ENCODE measurements around the gene FMO1. TPM values are rescaled to one million over a fixed set of nuclear protein-coding genes. Genes with fewer than 3 reads are reported as not detected.

FMO1 gene
- total and polyA plus RNA-seq, 2 donors (not counting 1 experiment from before 2014, with no cell fraction given), result 0.48 TPM; not detected in 1

GRCh38 chr1:171220581-171221054 lies 27.7 kb upstream of the FMO1 start:
- WGBS (ENCODE audit: insufficient coverage), result 86% methylated on average over 3 of the region's 11 CpGs
- intact Hi-C loops (cut with micrococcal nuclease), result no loop called here
- ATAC-seq (ENCODE audit: low read depth) (no peak), DNase-seq (no peak)
- peaks cover 3% of the 10 kb centered on the region for H3K4me1 Mint-ChIP-seq
- Histone ChIP-seq H3K27me3 (replicated peaks in 1 of 4; ENCODE audit: control extremely low read depth in 1 of 4, control insufficient read depth in 3 of 4, insufficient read depth in 4 of 4, low read length in 3 of 4) (no peaks in the 10 kb centered on the region), H4K20me1 (ENCODE audit: control insufficient read depth, insufficient read depth, low read length, poor library complexity, severe bottlenecking) (no peaks in the 10 kb centered on the region), H3K36me3 (replicated peaks in 1 of 2; ENCODE audit: control extremely low read depth in 1 of 2, control insufficient read depth in 1 of 2, extremely low read depth in 1 of 2, insufficient read depth in 2 of 2, low read length in 1 of 2) (no peaks in the 10 kb centered on the region), H3K79me2 (ENCODE audit: control insufficient read depth, insufficient read depth, low read length) (no peaks in the 10 kb centered on the region), H3K4me2 (replicated peaks; ENCODE audit: low read depth, low read length, poor library complexity, severe bottlenecking) (no peak overlapping the region), H3K4me3 (ENCODE audit: control extremely low read depth in 1 of 5, extremely low read depth in 1 of 5, insufficient read depth in 1 of 5, low read depth in 2 of 5, low read length in 4 of 5) (no peak overlapping the region), H2AFZ (ENCODE audit: insufficient read depth, low read depth, low read length, poor library complexity, severe bottlenecking) (no peak overlapping the region), H3K9me3 (ENCODE audit: control extremely low read depth in 1 of 3, control insufficient read depth in 2 of 3, insufficient read depth in 1 of 3, low read length in 2 of 3) (no peaks in the 10 kb centered on the region), H3K27ac (ENCODE audit: low read length in 2 of 2) (no peak overlapping the region), H3K9ac (ENCODE audit: low read length) (no peak overlapping the region), H3K4me1 (ENCODE audit: control insufficient read depth in 2 of 2, insufficient read depth in 2 of 2, low read length in 2 of 2) (no peaks in the 10 kb centered on the region)
- POLR2A ChIA-PET, result no interaction called here
- CTCF ChIA-PET, result no interaction called here
- H3K9me3 Mint-ChIP-seq (ENCODE audit: insufficient read depth), result no peaks in the 10 kb centered on the region
- TF ChIP-seq EZH2 (IDR thresholded peaks at IDR 0.05; ENCODE audit: borderline replicate concordance, insufficient read depth, low read depth, low read length, poor library complexity, severe bottlenecking) (no peak), CTCF (IDR thresholded peaks at IDR 0.05) (no peak)
- peaks cover 12% of the 10 kb centered on the region for H3K27me3 Mint-ChIP-seq
- no peak overlapping the region for H3K4me3 Mint-ChIP-seq
- no peak overlapping the region for H3K27ac Mint-ChIP-seq

GRCh38 chr1:171221665-171222591 lies 26.4 kb upstream of the FMO1 start:
- POLR2A ChIA-PET, result no interaction called here
- H2AFZ ChIP-seq (ENCODE audit: insufficient read depth, low read depth, low read length, poor library complexity, severe bottlenecking), result no peak overlapping the region
- Mint-ChIP-seq H3K4me1 (peaks cover 3% of the 10 kb centered on the region), H3K4me3 (no peak overlapping the region), H3K27me3 (peaks cover 7% of the 10 kb centered on the region), H3K27ac (no peak overlapping the region), H3K9me3 (ENCODE audit: insufficient read depth) (no peaks in the 10 kb centered on the region)
- H3K27ac ChIP-seq (ENCODE audit: low read length in 2 of 2), result no peak overlapping the region
- H3K9ac ChIP-seq (ENCODE audit: low read length), result no peak overlapping the region
- no peaks in the 10 kb centered on the region for H4K20me1 ChIP-seq (ENCODE audit: control insufficient read depth, insufficient read depth, low read length, poor library complexity, severe bottlenecking)
- no peak for ATAC-seq (ENCODE audit: low read depth)
- H3K4me1 ChIP-seq (ENCODE audit: control insufficient read depth in 2 of 2, insufficient read depth in 2 of 2, low read length in 2 of 2), result no peaks in the 10 kb centered on the region
- H3K27me3 ChIP-seq (replicated peaks in 1 of 4; ENCODE audit: control extremely low read depth in 1 of 4, control insufficient read depth in 3 of 4, insufficient read depth in 4 of 4, low read length in 3 of 4), result no peaks in the 10 kb centered on the region
- no peak for DNase-seq
- 38% methylated on average over 1 of the region's 5 CpGs for WGBS (ENCODE audit: insufficient coverage)
- no peaks in the 10 kb centered on the region for H3K9me3 ChIP-seq (ENCODE audit: control extremely low read depth in 1 of 3, control insufficient read depth in 2 of 3, insufficient read depth in 1 of 3, low read length in 2 of 3)
- CTCF ChIA-PET, result no interaction called here
- no peaks in the 10 kb centered on the region for H3K79me2 ChIP-seq (ENCODE audit: control insufficient read depth, insufficient read depth, low read length)
- intact Hi-C loops (cut with micrococcal nuclease), result no loop called here
- no peaks in the 10 kb centered on the region for H3K36me3 ChIP-seq (replicated peaks in 1 of 2; ENCODE audit: control extremely low read depth in 1 of 2, control insufficient read depth in 1 of 2, extremely low read depth in 1 of 2, insufficient read depth in 2 of 2, low read length in 1 of 2)
- H3K4me2 ChIP-seq (replicated peaks; ENCODE audit: low read depth, low read length, poor library complexity, severe bottlenecking), result no peak overlapping the region
- no peak overlapping the region for H3K4me3 ChIP-seq (ENCODE audit: control extremely low read depth in 1 of 5, extremely low read depth in 1 of 5, insufficient read depth in 1 of 5, low read depth in 2 of 5, low read length in 4 of 5)
- TF ChIP-seq CTCF (IDR thresholded peaks at IDR 0.05), result no peak

Measured in B cell (primary cell).